B cell (primary cell): ENCODE data around the gene TCN2.

Source experiments
- CTCF ChIP-seq: fragments of 200-600 bp; IDR thresholded peaks from one replicate; pipeline ENCODE4 v1.8.0; 2022; ENCODE audit warnings: antibody characterized with exemption, mild to moderate bottlenecking
- EZH2 ChIP-seq: IDR thresholded peaks from 2 replicates; pipeline ENCODE4 v1.6.1; 2012; ENCODE audit warnings: borderline replicate concordance, low read depth, mild to moderate bottlenecking, moderate library complexity, low read length; ENCODE audit not compliant: insufficient read depth, poor library complexity, severe bottlenecking

GRCh38 chr22:30604723-30605122, 2.3 kb upstream of the TCN2 start:
- no peak for TF ChIP-seq EZH2
- TF ChIP-seq CTCF, result no peak
